Smooth muscle cell (in vitro differentiated cells): ENCODE measurements around the gene EFCAB14. TPM values are rescaled to one million over a fixed set of nuclear protein-coding genes. Genes with fewer than 3 reads are reported as not detected.

ENCODE experiments used
- DNase-seq: peaks from one replicate; lab custom pipeline; 2025; ENCODE audit not compliant: unreplicated experiment; lab: John Stamatoyannopoulos, UW
- H2AFZ ChIP-seq: fragments of 200-600 bp; sonication (generic); 2 replicates; pipeline ENCODE4 v1.6.0; 2016; ENCODE audit warnings: antibody characterized with exemption, low read depth, mild to moderate bottlenecking
- H3F3A ChIP-seq: fragments of 200-600 bp; sonication (generic); 2 replicates; pipeline ENCODE4 v1.6.0; 2017; ENCODE audit warnings: antibody characterized with exemption, low read depth
- H3K27ac ChIP-seq: fragments of 200-600 bp; sonication (generic); 2 replicates; pipeline ENCODE4 v1.5.1; 2016; ENCODE audit warnings: low read depth, mild to moderate bottlenecking
- H3K27me3 ChIP-seq: fragments of 200-600 bp; sonication (generic); 2 replicates; pipeline ENCODE4 v1.6.1; 2016; ENCODE audit warnings: low read depth, mild to moderate bottlenecking
- H3K36me3 ChIP-seq: fragments of 200-600 bp; sonication (generic); 2 replicates; pipeline ENCODE4 v1.5.1; 2016; ENCODE audit warnings: low read depth
- H3K4me1 ChIP-seq: fragments of 200-600 bp; sonication (generic); 2 replicates; pipeline ENCODE4 v1.5.1; 2016; ENCODE audit warnings: low read depth
- H3K4me2 ChIP-seq: fragments of 200-600 bp; sonication (generic); 2 replicates; pipeline ENCODE4 v1.6.0; 2016; ENCODE audit warnings: mild to moderate bottlenecking
- H3K4me3 ChIP-seq: fragments of 200-600 bp; sonication (generic); 2 replicates; pipeline ENCODE4 v1.5.1; 2016; ENCODE audit warnings: mild to moderate bottlenecking
- H3K79me2 ChIP-seq: fragments of 200-600 bp; sonication (generic); 2 replicates; pipeline ENCODE4 v1.6.0; 2016; ENCODE audit warnings: low read depth, mild to moderate bottlenecking
- H3K9ac ChIP-seq: fragments of 200-600 bp; sonication (generic); 2 replicates; pipeline ENCODE4 v1.6.0; 2016; ENCODE audit warnings: low read depth
- H3K9me3 ChIP-seq: fragments of 200-600 bp; sonication (generic); replicated peaks from 2 replicates; pipeline ENCODE4 v1.5.1; 2016; ENCODE audit warnings: low read depth
- H4K20me1 ChIP-seq: fragments of 200-600 bp; sonication (generic); 2 replicates; pipeline ENCODE4 v1.6.0; 2016; ENCODE audit warnings: low read depth
- CTCF ChIP-seq: fragments of 200-600 bp; sonication (generic); IDR thresholded peaks from 2 replicates; pipeline ENCODE4 v1.5.1; 2017; ENCODE audit warnings: borderline replicate concordance, mild to moderate bottlenecking, antibody characterized with exemption; ENCODE audit not compliant: insufficient read depth, poor library complexity, severe bottlenecking
- WGBS: methylation state at CpG from one replicate; pipeline ENCODE4 v1.1.7; 2016; ENCODE audit warnings: low lambda C conversion rate; 5-methylcytosine and 5-hydroxymethylcytosine counted together
- polyA plus RNA-seq: library from polyadenylated mRNA; unstranded; fragments of >200 nt; fragmentation: Nextera tagmentation; extraction: Ambion mirVana; gene quantifications from 2 replicates; pipeline ENCODE4 v1.2.1, GENCODE V29; 2016
- total RNA-seq: library from RNA; depleted of rRNA; stranded (reverse); fragments of >200 nt; gene quantifications from 2 replicates; pipeline ENCODE4 v1.2.3, GENCODE V29; 2014

EFCAB14 gene
- total and polyA plus RNA-seq, 2 experiments from 2014 or later: 28.6 to 62.8 TPM

GRCh38 chr1:46649764-46650163, 69.2 kb downstream of the EFCAB14 start:
- no peak for TF ChIP-seq CTCF
- no peaks in the 10 kb centered on the region for H4K20me1 ChIP-seq
- H3K4me2 ChIP-seq: no peak overlapping the region
- 97% methylated on average over 2 of the region's 2 CpGs for WGBS
- DNase-seq: no peak
- H2AFZ ChIP-seq: no peak overlapping the region
- H3K27ac ChIP-seq: no peak overlapping the region
- H3K4me3 ChIP-seq: no peak overlapping the region
- peaks cover 14% of the 10 kb centered on the region for H3K36me3 ChIP-seq
- no peaks in the 10 kb centered on the region for H3K9me3 ChIP-seq
- no peaks in the 10 kb centered on the region for H3K27me3 ChIP-seq
- no peaks in the 10 kb centered on the region for H3F3A ChIP-seq
- H3K79me2 ChIP-seq: no peaks in the 10 kb centered on the region
- no peak overlapping the region for H3K9ac ChIP-seq
- no peaks in the 10 kb centered on the region for H3K4me1 ChIP-seq

DNA sequence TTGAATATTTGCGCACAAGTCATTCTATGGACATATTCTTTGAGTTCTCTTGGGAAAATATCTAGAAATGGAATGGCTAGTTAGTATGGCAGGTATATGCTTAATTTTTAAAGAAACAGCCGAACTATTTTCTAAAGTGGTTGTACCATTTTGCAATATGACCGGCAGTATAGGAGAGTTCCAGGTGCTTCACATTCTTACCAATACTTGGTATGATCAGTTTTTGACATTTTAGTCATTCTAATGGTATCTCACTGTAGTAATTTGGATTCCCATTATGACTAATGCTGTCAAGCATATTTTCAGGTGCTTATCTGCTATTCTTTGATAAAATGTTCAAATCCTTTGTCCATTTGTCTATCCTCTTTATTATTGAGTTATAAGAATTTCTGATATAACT, 71.3 kb downstream of the EFCAB14 start:
- Histone ChIP-seq H4K20me1 (no peaks in the 10 kb centered on the region), H3K9ac (no peak overlapping the region), H3F3A (no peaks in the 10 kb centered on the region), H3K4me2 (no peak overlapping the region), H3K27me3 (no peaks in the 10 kb centered on the region), H3K36me3 (peaks cover 12% of the 10 kb centered on the region), H3K79me2 (no peaks in the 10 kb centered on the region), H3K9me3 (no peaks in the 10 kb centered on the region), H3K4me1 (no peaks in the 10 kb centered on the region), H3K27ac (no peak overlapping the region), H3K4me3 (no peak overlapping the region), H2AFZ (no peak overlapping the region)
- TF ChIP-seq CTCF: no peak
- no peak for DNase-seq
- 99% methylated on average over 3 of the region's 3 CpGs for WGBS

- TF ChIP-seq CTCF: no peak
- H3K27ac ChIP-seq: no peak overlapping the region
- no peak overlapping the region for H2AFZ ChIP-seq
- H3K9me3 ChIP-seq: no peaks in the 10 kb centered on the region
- H3F3A ChIP-seq: no peaks in the 10 kb centered on the region
- H3K4me1 ChIP-seq: no peaks in the 10 kb centered on the region
- H3K36me3 ChIP-seq: peaks cover 12% of the 10 kb centered on the region
- no peak overlapping the region for H3K4me3 ChIP-seq
- no peaks in the 10 kb centered on the region for H4K20me1 ChIP-seq
- 90% methylated on average over 2 of the region's 2 CpGs for WGBS
- no peaks in the 10 kb centered on the region for H3K79me2 ChIP-seq
- no peak overlapping the region for H3K4me2 ChIP-seq
- no peak for DNase-seq
- H3K9ac ChIP-seq: no peak overlapping the region
- H3K27me3 ChIP-seq: no peaks in the 10 kb centered on the region
Measured at GRCh38 chr1:46646844-46647243, 72.1 kb downstream of the EFCAB14 start.

DNA sequence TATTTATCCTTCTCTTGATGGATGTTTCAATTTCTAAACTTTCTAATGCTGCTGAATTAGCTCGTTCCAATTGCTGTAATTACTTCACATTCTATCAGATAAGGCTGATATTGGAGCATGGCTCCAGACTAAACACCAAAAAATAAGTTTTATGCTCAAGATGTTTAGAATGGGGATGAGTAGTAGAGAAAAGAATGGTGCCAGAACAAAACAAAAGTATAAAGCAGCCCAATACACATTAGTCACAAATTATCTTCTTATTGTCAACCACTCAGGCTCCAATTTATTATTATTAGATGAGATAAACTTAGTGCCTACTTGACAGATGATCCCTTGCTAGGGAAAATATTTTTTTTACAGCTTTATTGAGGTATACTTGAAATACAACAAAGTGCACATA, 72.6 kb downstream of the EFCAB14 start:
- H3K9ac ChIP-seq: no peak overlapping the region
- no peaks in the 10 kb centered on the region for H4K20me1 ChIP-seq
- no peak overlapping the region for H3K4me2 ChIP-seq
- WGBS: 75% methylated on average over 1 of the region's 1 CpG
- H3K27me3 ChIP-seq: no peaks in the 10 kb centered on the region
- H3K36me3 ChIP-seq: peaks cover 12% of the 10 kb centered on the region
- no peaks in the 10 kb centered on the region for H3F3A ChIP-seq
- no peak overlapping the region for H3K4me3 ChIP-seq
- no peak for TF ChIP-seq CTCF
- no peaks in the 10 kb centered on the region for H3K9me3 ChIP-seq
- H3K27ac ChIP-seq: no peak overlapping the region
- H2AFZ ChIP-seq: no peak overlapping the region
- H3K4me1 ChIP-seq: no peaks in the 10 kb centered on the region
- DNase-seq: no peak
- H3K79me2 ChIP-seq: no peaks in the 10 kb centered on the region
